DLD1 (cell line): ENCODE results near the gene TFRC.
"Not testable (repeated sequence)": the region's sequence is repeated elsewhere in the genome, so short reads cannot be mapped to it uniquely, and the experiment has no call there.

Experiments used
- in situ Hi-C: cut with HindIII; loops from 2 replicates; pipeline ENCODE4 v1.10.0; 2017; ENCODE audit warnings: low sequenced_read_pairs

The TFRC gene

DNA sequence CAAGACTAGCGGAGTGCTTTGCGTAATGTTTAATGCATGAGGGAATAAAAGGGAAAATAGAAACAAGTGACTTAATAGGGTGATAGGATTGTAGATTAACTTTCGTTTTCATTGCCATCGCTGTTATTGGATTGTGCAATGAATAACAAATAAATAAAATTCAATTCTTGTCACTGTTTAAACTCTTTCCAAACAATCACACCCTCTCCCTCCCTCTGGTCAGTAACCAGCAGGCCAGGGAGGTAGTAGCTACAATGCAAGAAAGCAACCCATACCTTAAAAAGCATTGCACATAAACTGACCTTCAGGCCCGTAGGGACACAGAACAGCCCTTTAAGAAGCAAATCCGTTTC lies 705 bp upstream of the TFRC start:
- in situ Hi-C loops = no loop called here

GRCh38 chr3:196081002-196081833 lies 672 bp downstream of the TFRC start:
- in situ Hi-C loops = no loop called here

DNA sequence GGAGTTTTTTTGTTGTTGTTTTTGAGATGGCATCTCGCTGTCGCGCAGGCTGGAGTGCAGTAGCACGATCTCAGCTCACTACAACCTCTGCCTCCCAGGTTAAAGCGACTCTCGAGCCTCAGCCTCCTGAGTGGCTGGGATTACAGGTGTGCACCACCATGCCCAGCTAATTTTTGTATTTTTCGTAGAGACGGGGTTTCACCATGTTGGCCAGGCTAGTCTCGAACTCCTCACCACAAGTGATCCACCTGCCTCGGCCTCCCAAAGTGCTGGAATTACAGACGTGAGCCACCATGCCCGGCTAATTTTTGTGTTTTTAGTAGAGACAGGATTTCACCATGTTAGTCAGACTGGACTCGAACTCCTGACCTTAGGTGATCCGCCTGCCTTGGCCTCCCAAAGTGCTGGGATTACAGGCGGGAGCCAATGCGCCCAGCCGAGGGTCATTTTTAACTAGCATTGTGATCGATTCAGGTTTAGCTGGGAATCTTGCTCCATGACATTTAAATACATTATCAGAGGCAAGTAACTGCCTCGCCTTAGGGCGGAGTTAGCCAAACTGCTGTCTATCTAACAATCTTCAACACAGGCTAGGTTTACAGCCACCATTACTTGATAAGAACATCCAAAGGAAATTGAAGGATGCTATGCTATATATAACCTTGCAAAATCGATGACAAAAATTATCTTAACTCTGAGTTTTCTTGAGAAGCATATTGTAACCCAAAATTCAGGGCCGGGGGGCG lies 1.6 kb downstream of the TFRC start:
- in situ Hi-C loops = not testable (repeated sequence)

GRCh38 chr3:196079682-196080081 lies 2.2 kb downstream of the TFRC start:
- in situ Hi-C loops = loop anchor here (10.0 kb wide), 2 partner anchors 95 to 445 kb away; no protein-coding TSS in a partner anchor

GRCh38 chr3:196075013-196075412 lies 6.9 kb downstream of the TFRC start:
- in situ Hi-C loops = loop anchor here (10.0 kb wide), 2 partner anchors 100 to 450 kb away; no protein-coding TSS in a partner anchor

- in situ Hi-C loops = loop anchor here (10.0 kb wide), 2 partner anchors 101 to 451 kb away; no protein-coding TSS in a partner anchor
Measured at GRCh38 chr3:196073255-196073753, 8.6 kb downstream of the TFRC start.

DNA sequence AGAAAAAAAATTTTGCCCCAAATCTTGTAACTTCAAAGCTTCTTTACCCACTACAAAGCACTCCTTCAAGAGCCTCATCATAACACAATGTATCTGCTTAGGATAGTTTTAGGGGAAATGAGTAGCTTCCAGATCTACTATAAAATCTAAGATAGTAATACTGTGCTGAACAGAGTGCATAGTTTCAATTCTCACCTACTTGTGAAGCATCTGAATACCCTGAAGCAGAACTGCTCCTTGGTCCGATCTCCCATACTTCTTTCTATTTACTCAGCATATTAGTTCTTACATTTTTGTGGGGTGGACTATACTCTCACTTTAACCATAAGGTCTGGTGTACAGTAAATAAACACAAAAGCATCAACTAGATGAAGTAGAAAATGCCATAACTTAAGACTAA lies 9.6 kb downstream of the TFRC start:
- in situ Hi-C loops = loop anchor here (10.0 kb wide), 2 partner anchors 102 to 452 kb away; no protein-coding TSS in a partner anchor

DNA sequence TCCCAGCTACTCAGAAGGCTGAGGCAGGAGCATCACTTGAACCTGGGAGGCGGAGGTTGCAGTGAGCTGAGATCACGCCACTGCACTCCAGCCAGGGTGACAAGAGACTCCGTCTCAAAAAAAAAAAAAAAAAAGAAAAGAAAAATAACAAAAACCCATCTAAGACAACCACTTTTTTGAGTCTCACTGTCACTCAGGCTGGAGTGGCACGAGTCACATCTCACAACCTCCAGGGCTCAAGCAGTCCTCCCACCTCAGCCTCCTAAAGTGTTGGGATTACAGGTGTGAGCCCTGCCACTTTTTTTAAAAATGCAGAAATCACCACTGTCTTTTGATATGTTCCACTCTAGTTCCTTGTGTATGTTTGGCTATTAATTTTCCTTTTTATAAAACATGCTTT lies 13.1 kb downstream of the TFRC start:
- in situ Hi-C loops = not testable (repeated sequence)

DNA sequence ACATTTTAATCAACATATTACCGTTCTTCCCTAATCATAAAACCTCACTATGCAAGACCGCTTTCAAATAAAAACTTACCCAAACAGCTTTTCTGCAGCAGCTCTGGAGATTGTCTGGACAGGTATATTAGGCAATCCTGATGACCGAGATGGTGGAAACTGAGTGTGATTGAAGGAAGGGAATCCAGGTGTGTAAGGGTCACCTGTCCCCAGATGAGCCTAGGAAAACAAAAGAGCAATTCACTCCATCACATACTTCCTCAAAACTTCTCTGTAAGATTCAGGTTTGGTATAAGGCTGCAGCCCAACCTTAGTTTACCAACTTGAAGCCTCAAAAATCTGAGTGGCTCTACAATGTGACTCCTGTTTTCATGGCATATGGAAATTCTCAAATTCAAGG lies 14.5 kb downstream of the TFRC start:
- in situ Hi-C loops = no loop called here

GRCh38 chr3:196063971-196064370 lies 17.9 kb downstream of the TFRC start:
- in situ Hi-C loops = no loop called here

DNA sequence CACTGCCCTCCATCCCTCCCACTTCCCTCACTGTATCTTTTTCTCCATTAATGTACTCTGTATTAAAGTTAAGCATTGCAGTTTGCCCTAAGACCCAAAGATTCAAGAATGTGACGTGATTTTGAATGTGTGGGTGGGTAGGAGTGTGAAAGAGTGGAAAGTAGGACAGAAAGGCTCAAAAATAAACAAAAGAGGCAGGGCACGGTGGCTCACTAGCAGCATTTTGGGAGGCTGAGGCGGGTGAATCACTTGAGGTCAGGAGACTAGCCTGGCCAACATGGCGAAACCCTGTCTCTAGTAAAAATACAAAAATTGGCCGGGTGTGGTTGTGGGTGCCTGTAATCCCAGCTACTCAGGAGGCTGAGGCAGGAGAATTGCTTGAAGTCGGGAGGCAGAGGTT lies 18.4 kb downstream of the TFRC start:
- in situ Hi-C loops = no loop called here

DNA sequence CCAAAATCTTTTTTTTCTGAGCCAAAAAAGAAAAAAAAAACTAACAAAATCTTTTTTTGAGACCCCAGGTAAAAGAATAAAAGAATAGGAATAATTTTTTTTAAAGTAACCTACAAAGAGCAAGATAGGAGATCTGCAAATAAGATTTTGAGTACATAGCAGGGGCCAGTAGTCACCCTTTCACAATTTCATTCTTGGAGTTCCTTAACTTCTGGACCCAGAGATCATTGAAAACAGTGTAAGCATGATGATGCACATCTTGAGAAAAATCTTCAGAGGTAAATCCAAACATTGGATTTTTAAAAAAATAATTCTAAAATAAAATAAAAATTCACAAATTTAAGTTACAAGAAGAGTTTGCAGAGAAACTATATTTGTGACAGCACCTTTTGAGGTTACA lies 18.8 kb downstream of the TFRC start:
- in situ Hi-C loops = no loop called here

GRCh38 chr3:196060834-196061233 lies 21.1 kb downstream of the TFRC start:
- in situ Hi-C loops = no loop called here

DNA sequence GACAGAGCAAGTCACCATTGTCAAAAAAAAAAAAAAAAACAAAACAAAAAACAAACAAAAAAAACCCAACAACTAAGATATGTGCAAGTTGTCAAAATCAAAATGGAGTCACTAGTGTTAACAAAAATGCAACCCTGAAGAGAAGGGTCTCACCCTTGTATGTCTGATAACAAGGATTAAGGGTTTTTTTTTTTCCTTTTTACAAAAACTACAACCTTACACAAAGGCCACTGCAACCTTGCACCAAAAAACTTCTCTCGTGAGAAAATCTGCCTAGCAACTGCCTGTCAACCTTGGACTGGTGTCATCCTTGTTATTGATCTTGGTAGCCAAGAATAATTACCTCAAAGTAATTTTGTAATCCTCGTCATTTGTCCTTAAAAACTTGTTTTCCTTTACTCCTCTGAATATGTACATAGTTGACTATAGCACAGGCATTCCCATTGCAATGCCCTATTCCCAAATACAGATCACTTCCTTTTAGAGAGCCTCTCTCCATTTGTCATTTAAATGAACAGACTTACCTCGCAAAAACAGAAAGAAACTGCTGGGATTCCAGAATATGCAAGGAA lies 24.0 kb downstream of the TFRC start:
- in situ Hi-C loops = no loop called here

GRCh38 chr3:196056371-196056770 lies 25.5 kb downstream of the TFRC start:
- in situ Hi-C loops = not testable (repeated sequence)

DNA sequence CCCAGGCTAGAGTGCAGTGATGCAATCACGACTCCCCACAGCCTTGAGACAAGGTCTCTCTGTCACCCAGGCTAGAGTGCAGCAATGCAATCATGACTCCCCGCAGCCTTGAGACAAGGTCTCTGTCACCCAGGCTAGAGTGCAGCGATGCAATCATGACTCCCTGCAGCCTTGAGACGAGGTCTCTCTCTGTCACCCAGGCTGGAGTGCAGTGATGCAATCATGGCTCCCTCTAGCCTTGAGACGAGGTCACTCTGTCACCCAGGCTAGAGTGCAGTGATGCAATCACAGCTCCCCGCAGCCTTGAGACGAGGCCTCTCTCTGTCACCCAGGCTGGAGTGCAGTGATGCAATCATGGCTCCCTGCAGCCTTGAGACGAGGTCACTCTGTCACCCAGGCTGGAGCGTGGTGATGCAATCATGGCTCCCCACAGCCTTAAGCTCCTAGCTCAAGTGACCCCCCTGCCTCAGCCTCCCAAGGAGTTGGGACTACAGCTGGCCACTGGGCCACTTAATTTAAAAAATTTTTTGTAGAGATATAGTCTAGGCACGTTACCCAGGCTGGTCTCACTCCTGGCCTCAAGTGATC lies 26.1 kb downstream of the TFRC start:
- in situ Hi-C loops = no loop called here

- in situ Hi-C loops = no loop called here
Measured at GRCh38 chr3:196055240-196055639, 26.6 kb downstream of the TFRC start.

DNA sequence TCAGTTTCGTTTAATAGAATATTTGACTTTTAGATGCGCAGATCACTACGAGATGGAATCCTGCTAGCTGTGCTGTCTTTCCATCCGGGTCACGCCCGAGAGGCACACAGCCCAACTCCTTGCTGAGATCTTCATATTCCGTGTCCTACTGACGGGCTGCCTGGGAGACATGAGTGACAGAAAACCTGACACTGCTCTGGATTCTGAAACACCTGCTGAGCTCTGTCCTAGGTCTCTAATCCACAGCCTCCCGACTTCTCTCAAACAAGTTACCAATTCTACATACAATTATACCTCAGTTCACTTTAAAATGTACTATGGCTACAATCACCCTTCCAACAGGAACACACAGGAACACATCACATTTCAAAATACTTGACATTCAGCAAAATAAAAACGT lies 27.2 kb downstream of the TFRC start:
- in situ Hi-C loops = no loop called here

GRCh38 chr3:196053487-196053886 lies 28.4 kb downstream of the TFRC start:
- in situ Hi-C loops = no loop called here

GRCh38 chr3:196051282-196052076 lies 30.4 kb downstream of the TFRC start:
- in situ Hi-C loops = no loop called here
